Lower leg skin (tissue), 4 donors: ENCODE data around the gene CGB1. TPM values are rescaled to one million over a fixed set of nuclear protein-coding genes. Genes with fewer than 3 reads are reported as not detected.

ENCODE experiments used
- DNase-seq, 2 donors: peaks; one replicate each; pipeline ENCODE4 v3.0.0-alpha.2; 2019; ENCODE audit warnings: low spot score in 2 of 2
- H3K4me3 ChIP-seq: fragments of 200-600 bp; sonication (generic); 2 replicates; pipeline ENCODE4 v1.5.1; 2017; ENCODE audit warnings: mild to moderate bottlenecking, low read depth; ENCODE audit not compliant: poor library complexity, severe bottlenecking
- POLR2A ChIP-seq, 2 donors: fragments of 450-650 bp; IDR thresholded peaks; one replicate each; pipeline ENCODE4 v1.6.1; 2016 to 2017; ENCODE audit warnings: antibody characterized with exemption in 2 of 2, mild to moderate bottlenecking in 1 of 2, moderate library complexity in 1 of 2
- WGBS, 2 donors: methylation state at CpG; one replicate each; pipeline ENCODE4 v1.1.5; 2018; 5-methylcytosine and 5-hydroxymethylcytosine counted together
- intact Hi-C: fragments of 100-400 bp; cut with DNase I; formaldehyde crosslinking; loops from one replicate; pipeline ENCODE4 v1.15.0; 2023; ENCODE audit warnings: low total_unique reads
- microRNA-seq, 2 donors: library from miRNA; unstranded; fragments of <30 nt; microRNA quantifications; one replicate each; pipeline ENCODE4, GENCODE V29; 2016; ENCODE audit warnings: borderline replicate concordance in 2 of 2, borderline number of aligned reads in 1 of 2
- total RNA-seq, 4 donors: library from RNA; depleted of rRNA; stranded (reverse); fragments of >200 nt; gene quantifications; one replicate each; pipeline ENCODE4 v1.1.0, GENCODE V29; 2016
- TF ChIP-seq, protein P1 (sequence below), 3 donors: fragments of 450-650 bp; IDR thresholded peaks; one replicate each; pipeline ENCODE4 v1.5.1; 2016; ENCODE audit warnings: antibody characterized with exemption in 3 of 3, mild to moderate bottlenecking in 3 of 3, moderate library complexity in 2 of 3

CGB1 gene
- total RNA-seq, 4 donors from 2014 or later, result 2.2 TPM; not detected in 3

DNA sequence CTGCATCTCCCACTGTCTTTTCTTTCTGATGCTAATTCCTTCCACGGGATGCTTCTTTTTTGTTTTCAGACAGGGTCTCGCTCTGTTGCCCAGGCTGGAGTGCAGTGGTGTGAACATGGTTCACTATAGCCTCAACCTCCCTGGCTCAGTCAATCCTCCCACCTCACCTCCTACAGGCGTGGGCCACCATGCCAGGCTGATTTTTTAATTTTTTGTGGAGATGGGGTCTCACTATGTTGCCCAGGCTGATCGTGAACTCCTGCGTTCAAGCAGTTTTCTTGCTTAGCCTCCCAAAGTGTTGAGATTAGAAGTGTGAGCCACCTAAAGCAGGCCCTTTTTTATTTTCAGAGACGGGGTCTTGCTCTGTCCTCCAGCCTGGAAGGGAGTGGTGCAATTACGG lies 48.4 kb downstream of the CGB1 start:
- intact Hi-C loops, result no loop called here
- no peak overlapping the region for H3K4me3 ChIP-seq
- WGBS, 2 donors, result 97% methylated on average over 7 of the region's 7 CpGs
- DNase-seq, result no peak
- TF ChIP-seq, protein P1, sequence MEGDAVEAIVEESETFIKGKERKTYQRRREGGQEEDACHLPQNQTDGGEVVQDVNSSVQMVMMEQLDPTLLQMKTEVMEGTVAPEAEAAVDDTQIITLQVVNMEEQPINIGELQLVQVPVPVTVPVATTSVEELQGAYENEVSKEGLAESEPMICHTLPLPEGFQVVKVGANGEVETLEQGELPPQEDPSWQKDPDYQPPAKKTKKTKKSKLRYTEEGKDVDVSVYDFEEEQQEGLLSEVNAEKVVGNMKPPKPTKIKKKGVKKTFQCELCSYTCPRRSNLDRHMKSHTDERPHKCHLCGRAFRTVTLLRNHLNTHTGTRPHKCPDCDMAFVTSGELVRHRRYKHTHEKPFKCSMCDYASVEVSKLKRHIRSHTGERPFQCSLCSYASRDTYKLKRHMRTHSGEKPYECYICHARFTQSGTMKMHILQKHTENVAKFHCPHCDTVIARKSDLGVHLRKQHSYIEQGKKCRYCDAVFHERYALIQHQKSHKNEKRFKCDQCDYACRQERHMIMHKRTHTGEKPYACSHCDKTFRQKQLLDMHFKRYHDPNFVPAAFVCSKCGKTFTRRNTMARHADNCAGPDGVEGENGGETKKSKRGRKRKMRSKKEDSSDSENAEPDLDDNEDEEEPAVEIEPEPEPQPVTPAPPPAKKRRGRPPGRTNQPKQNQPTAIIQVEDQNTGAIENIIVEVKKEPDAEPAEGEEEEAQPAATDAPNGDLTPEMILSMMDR (IDR thresholded peaks at IDR 0.05), result no peak
- TF ChIP-seq POLR2A (IDR thresholded peaks at IDR 0.05), result no peak

DNA sequence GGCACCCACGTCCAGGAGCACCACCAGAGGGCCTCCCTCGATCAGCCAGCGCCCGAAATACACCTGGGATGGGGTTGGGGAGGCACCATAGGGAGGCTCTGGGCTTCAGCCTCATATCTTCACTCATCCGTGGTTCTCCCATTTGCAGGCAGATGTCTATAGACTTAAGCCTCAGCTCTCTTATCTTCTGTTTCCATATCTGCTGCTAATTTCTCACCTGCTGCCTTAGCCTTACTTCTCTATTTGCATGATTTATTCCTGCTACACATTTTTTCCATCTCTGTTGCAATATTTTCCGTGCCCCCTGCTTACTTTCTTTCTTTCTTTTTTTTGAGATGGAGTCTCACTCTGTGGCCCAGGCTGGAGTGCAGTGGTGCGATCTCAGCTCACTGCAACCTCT lies 49.4 kb downstream of the CGB1 start:
- intact Hi-C loops, result no loop called here
- DNase-seq, result no peak
- H3K4me3 ChIP-seq, result no peak overlapping the region
- TF ChIP-seq, protein P1 (IDR thresholded peaks at IDR 0.05), result no peak
- no peak for TF ChIP-seq POLR2A (IDR thresholded peaks at IDR 0.05)
- 86 to 91% methylated on average over 7 of the region's 7 CpGs for WGBS, 2 donors

DNA sequence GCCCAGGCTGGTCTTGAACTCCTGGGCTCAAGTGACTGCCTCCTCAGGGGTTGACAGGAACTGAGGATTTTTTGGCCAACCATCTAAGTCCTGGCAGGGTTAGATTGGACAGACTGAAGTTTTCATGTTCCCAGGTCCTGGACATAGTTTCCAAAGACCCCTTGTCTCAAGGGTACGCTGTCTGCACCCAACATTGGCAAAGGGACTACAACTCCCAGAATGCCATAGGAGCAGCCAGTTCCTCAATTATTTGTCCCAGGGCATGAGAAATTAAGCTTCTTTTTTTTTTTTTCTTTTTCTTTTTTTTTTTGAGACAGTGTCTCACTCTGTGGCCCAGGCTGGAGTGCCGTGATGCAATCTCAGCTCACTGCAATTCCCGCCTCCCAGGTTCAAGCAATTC lies 50.5 kb downstream of the CGB1 start:
- no peak overlapping the region for H3K4me3 ChIP-seq
- WGBS, 2 donors, result 93 to 94% methylated on average over 3 of the region's 3 CpGs
- no peak for DNase-seq
- intact Hi-C loops, result no loop called here
- TF ChIP-seq, protein P1 (IDR thresholded peaks at IDR 0.05), result no peak
- no peak for TF ChIP-seq POLR2A (IDR thresholded peaks at IDR 0.05)

DNA sequence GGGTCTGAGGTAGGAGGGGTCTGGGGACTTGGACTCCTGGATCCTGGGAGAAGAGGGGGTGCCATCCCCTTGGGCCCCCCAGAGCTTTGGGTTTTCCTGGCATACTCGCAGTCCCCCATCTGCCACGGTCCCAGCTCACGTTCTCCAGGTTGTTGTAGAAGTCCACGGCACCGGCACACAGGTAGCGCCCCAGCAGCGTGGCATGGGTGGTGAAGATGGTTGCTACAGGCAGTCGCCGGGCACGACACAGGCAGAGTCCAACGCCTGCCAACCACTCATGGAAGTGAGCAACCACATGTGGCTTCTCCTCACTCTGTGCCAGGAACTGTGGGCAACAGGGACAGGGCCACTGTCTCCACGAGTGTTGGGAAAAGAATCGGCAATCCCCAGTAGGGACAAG lies 51.0 kb downstream of the CGB1 start:
- 91 to 94% methylated on average over 13 of the region's 13 CpGs for WGBS, 2 donors
- no peak for TF ChIP-seq POLR2A (IDR thresholded peaks at IDR 0.05)
- TF ChIP-seq, protein P1 (IDR thresholded peaks at IDR 0.05), result no peak
- DNase-seq, result no peak
- H3K4me3 ChIP-seq, result no peak overlapping the region
- intact Hi-C loops, result no loop called here

Small RNAs within 50 kb of the gene (microRNA-seq; reads per million reads assigned to microRNA genes)
- 0 reads per million in 2 donors for gene MIR6798

Other genes with a start within 250 kb of the CGB1 start
- 10 to 100 TPM; 20.3 to 61.4 (median 38.6) TPM for gene BCAT2, start 225.9 kb downstream of the CGB1 start, total RNA-seq
- gene HSD17B14, start 200.4 kb downstream of the CGB1 start, total RNA-seq, result 1 to 10 TPM; 1.6 to 6.6 (median 5.4) TPM
- 1 to 10 TPM; 2.9 to 7.2 (median 6.3) TPM for gene PLEKHA4, start 168.3 kb downstream of the CGB1 start, total RNA-seq
- 100 to 1,000 TPM in 1 of 4 donors, 10 to 100 TPM in 3; 91.6 to 152 (median 97.5) TPM for gene PPP1R15A, start 164.5 kb downstream of the CGB1 start, total RNA-seq
- gene TULP2, start 138.2 kb downstream of the CGB1 start, total RNA-seq, result not detected
- 100 to 1,000 TPM; 162 to 269 (median 189) TPM for gene NUCB1, start 136.6 kb downstream of the CGB1 start, total RNA-seq
- not detected for gene DHDH, start 103.2 kb downstream of the CGB1 start, total RNA-seq
- 10 to 100 TPM; 15.5 to 36.3 (median 31.1) TPM for gene BAX, start 82.0 kb downstream of the CGB1 start, total RNA-seq
- gene FTL, start 71.6 kb downstream of the CGB1 start, total RNA-seq, result 1,000 to 10,000 TPM; 1,012 to 1,617 (median 1,174) TPM
- 10 to 100 TPM; 16.4 to 33.3 (median 20.5) TPM for gene GYS1, start 43.6 kb downstream of the CGB1 start, total RNA-seq
- gene RUVBL2, start 43.0 kb downstream of the CGB1 start, total RNA-seq, result 10 to 100 TPM; 61.3 to 83.8 (median 83.3) TPM
- gene LHB, start 19.8 kb downstream of the CGB1 start, total RNA-seq, result 1 to 10 TPM in 3 of 4 donors, not detected in 1; 1.2 to 4.2 (median 1.8) TPM
- gene CGB3, start 12.6 kb downstream of the CGB1 start, total RNA-seq, result not detected
- not detected for gene CGB2, start 5.0 kb downstream of the CGB1 start, total RNA-seq
- gene CGB5, start 7.0 kb upstream of the CGB1 start, total RNA-seq, result not detected
- not detected for gene CGB8, start 12.2 kb upstream of the CGB1 start, total RNA-seq
- gene CGB7, start 20.9 kb upstream of the CGB1 start, total RNA-seq, result 1 to 10 TPM; 1.0 to 8.8 (median 2.2) TPM
- 10 to 100 TPM in 1 of 4 donors, 1 to 10 TPM in 3; 7.4 to 16.8 (median 8.4) TPM for gene NTF4, start 27.9 kb upstream of the CGB1 start, total RNA-seq
- gene KCNA7, start 35.8 kb upstream of the CGB1 start, total RNA-seq, result under 1 TPM in 1 of 4 donors, not detected in 3; 0.06 TPM
- 100 to 1,000 TPM; 172 to 375 (median 285) TPM for gene SNRNP70, start 48.6 kb upstream of the CGB1 start, total RNA-seq
- 10 to 100 TPM; 53.9 to 62.5 (median 54.7) TPM for gene LIN7B, start 77.5 kb upstream of the CGB1 start, total RNA-seq
- gene C19orf73, start 82.2 kb upstream of the CGB1 start, total RNA-seq, result 10 to 100 TPM in 1 of 4 donors, 1 to 10 TPM in 3; 4.9 to 11.2 (median 8.9) TPM
- 10 to 100 TPM; 52.3 to 78.1 (median 64.4) TPM for gene PPFIA3, start 82.6 kb upstream of the CGB1 start, total RNA-seq
- gene HRC, start 118.5 kb upstream of the CGB1 start, total RNA-seq, result 1 to 10 TPM; 1.1 to 4.0 (median 1.2) TPM
- gene TRPM4, start 120.9 kb upstream of the CGB1 start, total RNA-seq, result 10 to 100 TPM; 50.7 to 76.2 (median 70.3) TPM